HEK293 (cell line): ENCODE data around the gene DPH6.

ENCODE experiments used
- CTCF ChIP-seq: fragments of 450-650 bp; formaldehyde crosslinking; IDR thresholded peaks from 2 replicates; pipeline ENCODE4 v1.5.1; 2016; ENCODE audit warnings: missing biosample characterization, missing genetic modification characterization
- KLF16 ChIP-seq: fragments of 450-650 bp; formaldehyde crosslinking; IDR thresholded peaks from 2 replicates; pipeline ENCODE4 v1.5.1; 2017; ENCODE audit warnings: missing biosample characterization, missing genetic modification characterization
- SETDB1 ChIP-seq: IDR thresholded peaks from one replicate; pipeline ENCODE4 v1.6.1; 2017; ENCODE audit warnings: mild to moderate bottlenecking, low read length, moderate library complexity, mixed read lengths; ENCODE audit not compliant: insufficient read length
- ZNF274 ChIP-seq, 2 experiments: fragments of 200-500 bp in 1 of 2; fragments of 450-650 bp in 1 of 2; sonication (Bioruptor generic) in 1 of 2; formaldehyde crosslinking in 1 of 2; IDR thresholded peaks; 2 replicates each; pipeline versions ENCODE4 v1.5.1 to v1.6.1; 2014 to 2016; ENCODE audit warnings: borderline replicate concordance in 1 of 2, inconsistent platforms in 1 of 2, low read length in 1 of 2, missing biosample characterization in 1 of 2, missing genetic modification characterization in 1 of 2
- ZNF394 ChIP-seq: fragments of 450-650 bp; formaldehyde crosslinking; IDR thresholded peaks from 2 replicates; pipeline ENCODE4 v1.5.1; 2016; ENCODE audit warnings: missing biosample characterization, missing genetic modification characterization, mild to moderate bottlenecking, moderate library complexity, borderline replicate concordance
- ZNF555 ChIP-seq: fragments of 450-650 bp; formaldehyde crosslinking; conservative IDR thresholded peaks from 2 replicates; pipeline ENCODE4 v1.5.1; 2017; ENCODE audit warnings: missing biosample characterization, mild to moderate bottlenecking, missing genetic modification characterization, inconsistent platforms
- TF ChIP-seq, protein P1 (sequence below): sonication (generic); formaldehyde crosslinking; IDR thresholded peaks from 2 replicates; pipeline ENCODE4 v1.8.1; 2022; ENCODE audit warnings: mild to moderate bottlenecking, moderate library complexity, missing genetic modification reagents

DNA sequence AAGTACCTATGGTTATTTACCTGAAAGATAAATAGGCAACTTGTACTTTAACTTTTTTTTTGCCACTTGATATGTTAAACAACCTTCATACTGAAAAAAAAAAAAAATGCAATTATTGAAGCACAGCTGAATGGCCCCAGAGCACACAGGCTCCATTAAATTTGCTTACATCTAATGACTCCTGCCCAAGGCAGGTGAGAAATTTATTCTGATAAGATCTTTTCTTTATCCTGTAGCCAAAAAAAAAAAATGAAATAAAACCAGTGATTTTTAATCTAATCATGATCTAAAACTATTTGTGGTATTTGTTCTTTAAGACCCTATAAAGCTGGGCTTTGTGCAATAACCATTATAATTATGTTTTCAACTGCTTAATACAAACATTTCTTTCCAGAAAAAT lies 115.7 kb downstream of the DPH6 start:
- TF ChIP-seq ZNF274 (IDR thresholded peaks at IDR 0.05; ENCODE audit: low read length) (no peak), ZNF274 (tag by site-specific recombination; IDR thresholded peaks at IDR 0.05; ENCODE audit: borderline replicate concordance) (no peak), CTCF (tag by site-specific recombination) (no peak), KLF16 (tag by site-specific recombination) (no peak), ZNF394 (tag by site-specific recombination) (no peak), SETDB1 (no peak), ZNF555 (tag by site-specific recombination) (no peak)
- TF ChIP-seq, protein P1, sequence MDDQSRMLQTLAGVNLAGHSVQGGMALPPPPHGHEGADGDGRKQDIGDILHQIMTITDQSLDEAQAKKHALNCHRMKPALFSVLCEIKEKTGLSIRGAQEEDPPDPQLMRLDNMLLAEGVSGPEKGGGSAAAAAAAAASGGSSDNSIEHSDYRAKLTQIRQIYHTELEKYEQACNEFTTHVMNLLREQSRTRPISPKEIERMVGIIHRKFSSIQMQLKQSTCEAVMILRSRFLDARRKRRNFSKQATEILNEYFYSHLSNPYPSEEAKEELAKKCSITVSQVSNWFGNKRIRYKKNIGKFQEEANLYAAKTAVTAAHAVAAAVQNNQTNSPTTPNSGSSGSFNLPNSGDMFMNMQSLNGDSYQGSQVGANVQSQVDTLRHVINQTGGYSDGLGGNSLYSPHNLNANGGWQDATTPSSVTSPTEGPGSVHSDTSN (CRISPR knock-in tag) = no peak
